ENCODE measurements around the gene ELMOD3.

GRCh38 chr2:85415980-85416650 is 61.5 kb downstream of the ELMOD3 start:
- TF ChIP-seq EP300 (IDR thresholded peaks at IDR 0.05; ENCODE audit: low read depth) (no peak), CTCF (IDR thresholded peaks at IDR 0.05) (no peak), POLR2A (IDR thresholded peaks at IDR 0.05) (no peak)
